Left ventricle myocardium superior (tissue), 1 donor: ENCODE measurements around the gene VIT. TPM values are rescaled to one million over a fixed set of nuclear protein-coding genes. Genes with fewer than 3 reads are reported as not detected.
A peak's percentile ranks its signal among the peaks of the same experiment; 100 is the strongest.
"Not testable (repeated sequence)": the region's sequence is repeated elsewhere in the genome, so short reads cannot be mapped to it uniquely, and the experiment has no call there.

Experiments
- ATAC-seq: fragments of 200-7000 bp; cut with Tn5 transposase; one replicate; pipeline ENCODE4 v1.9.1; 2020; ENCODE audit warnings: mild to moderate bottlenecking, moderate library complexity
- DNase-seq: peaks from one replicate; pipeline ENCODE4 v3.0.0-alpha.2; 2020
- intact Hi-C: fragments of 100-400 bp; cut with micrococcal nuclease; formaldehyde crosslinking; loops from one replicate; pipeline ENCODE4 v1.11.0; 2022
- total RNA-seq: library from RNA; stranded (reverse); fragmentation: NEBNext Ultra II Directional; extraction: Animal tissue kit (Norgen Biotek cat#: 25700); gene quantifications from one replicate; pipeline ENCODE4 v1.2.1, GENCODE V29; 2021
- donor health status: DM: no; HTN: yes; CAD: no; lungs with severe emphysema.

VIT gene
- total RNA-seq, 1 donor from 2014 or later = 13.3 TPM

DNA sequence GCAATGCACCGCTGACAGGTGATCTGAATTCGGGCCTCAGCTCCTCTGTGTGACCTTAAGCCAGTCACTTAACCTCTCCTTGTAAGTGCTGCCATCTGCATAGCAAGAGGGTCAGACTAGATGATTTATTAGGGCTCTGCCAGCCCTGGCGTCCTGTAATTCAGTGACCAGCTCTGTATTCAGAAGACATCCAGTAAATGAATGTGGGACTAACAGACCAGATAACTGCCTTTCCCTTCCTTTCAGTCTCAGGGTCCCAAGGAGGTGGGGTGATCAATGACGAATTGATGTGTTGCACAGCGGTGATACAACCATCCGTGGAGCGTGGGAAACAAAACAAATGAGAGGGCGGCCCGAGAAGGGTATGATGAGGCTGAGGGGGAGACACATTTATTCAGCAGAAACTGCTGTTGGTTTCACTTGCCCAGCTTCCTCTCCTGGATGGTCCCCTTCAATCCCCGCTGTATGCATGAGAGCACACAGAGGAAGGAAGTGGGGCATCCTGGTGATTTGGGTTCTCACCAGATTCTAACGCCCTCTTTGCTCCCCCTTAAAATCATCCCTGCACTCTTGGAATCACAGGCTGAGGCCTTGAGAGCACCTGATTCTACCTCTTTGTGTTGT lies 92.8 kb downstream of the VIT start:
- no peak for DNase-seq
- intact Hi-C loops = no loop called here
- no peak for ATAC-seq

DNA sequence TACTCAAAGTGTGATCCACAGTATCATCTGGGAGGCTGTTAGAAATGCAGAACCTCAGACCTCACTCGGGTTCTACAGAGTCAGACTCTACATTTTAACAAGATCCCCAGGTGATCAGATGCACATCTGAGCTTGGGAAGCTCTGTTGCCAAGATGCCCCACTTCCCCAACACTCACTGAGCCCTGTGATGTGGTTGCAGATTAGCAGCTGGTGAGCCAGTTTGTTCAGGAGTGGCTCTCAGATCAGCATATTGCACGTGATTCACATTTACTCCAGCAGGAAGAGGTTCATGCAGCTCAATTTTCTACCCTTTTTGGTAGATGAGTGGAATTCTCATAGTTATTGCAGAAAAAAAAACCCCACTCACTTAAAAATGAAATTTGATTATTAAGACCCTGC lies 96.4 kb downstream of the VIT start:
- ATAC-seq (no peak), DNase-seq (no peak)
- intact Hi-C loops = no loop called here

DNA sequence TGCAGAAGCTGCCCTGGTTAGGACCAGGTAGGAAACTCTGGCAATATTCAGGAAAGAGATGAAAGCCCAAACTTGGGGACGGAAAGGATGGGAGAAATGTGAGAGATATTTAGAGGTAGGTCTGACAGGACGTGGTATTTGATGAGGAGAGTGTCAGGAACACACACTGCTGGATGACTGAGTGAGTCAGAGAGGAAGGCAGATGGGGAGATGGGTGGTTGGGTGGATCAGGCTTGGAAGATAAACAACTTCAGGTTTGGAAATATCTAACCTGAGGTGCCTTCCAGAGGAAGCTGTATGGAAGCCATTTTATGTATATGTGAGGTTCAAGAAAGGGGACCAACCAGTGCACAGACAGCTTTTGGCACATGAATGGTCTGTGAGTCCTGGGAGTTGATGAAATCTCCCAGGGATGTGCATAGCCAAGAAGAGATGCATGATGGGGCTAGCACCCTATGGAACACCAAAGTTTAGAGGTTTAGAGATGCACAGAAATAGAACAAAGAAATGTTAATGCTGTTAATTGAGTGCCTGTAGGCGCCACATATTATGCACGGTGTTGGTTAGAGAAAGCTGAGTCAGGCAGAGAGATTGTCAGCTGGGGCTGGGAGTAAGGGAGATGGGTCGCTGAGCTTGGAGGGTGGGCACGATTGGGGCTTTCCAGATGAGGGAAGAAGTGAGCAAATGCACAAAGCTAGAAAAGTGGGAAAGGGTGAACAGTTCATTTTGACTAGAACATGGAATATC lies 101.0 kb downstream of the VIT start:
- intact Hi-C loops = no loop called here

DNA sequence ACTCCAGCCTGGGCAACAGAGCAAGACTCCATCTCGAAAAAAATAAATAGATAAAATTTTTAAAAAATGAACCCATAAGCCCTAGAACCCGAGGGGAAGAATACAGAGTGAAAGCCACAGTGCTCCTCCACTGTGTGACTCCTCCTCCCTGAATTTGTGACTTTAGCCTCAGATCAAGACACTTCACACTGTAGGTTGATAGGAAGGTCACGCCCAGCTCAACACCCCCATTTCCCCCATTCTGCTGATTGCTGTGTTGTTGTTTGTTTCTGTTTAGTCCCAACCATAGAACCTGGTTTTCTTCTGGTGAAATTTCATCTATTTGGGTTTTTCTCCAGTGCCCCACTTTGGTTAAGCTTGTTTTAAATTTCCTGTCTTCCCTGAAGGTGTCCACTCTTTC lies 102.2 kb downstream of the VIT start:
- no peak for DNase-seq
- no peak for ATAC-seq
- intact Hi-C loops = no loop called here

More for the DNA sequence above, 101.0 kb downstream of the VIT start:
- ATAC-seq = no peak
- DNase-seq = no peak

DNA sequence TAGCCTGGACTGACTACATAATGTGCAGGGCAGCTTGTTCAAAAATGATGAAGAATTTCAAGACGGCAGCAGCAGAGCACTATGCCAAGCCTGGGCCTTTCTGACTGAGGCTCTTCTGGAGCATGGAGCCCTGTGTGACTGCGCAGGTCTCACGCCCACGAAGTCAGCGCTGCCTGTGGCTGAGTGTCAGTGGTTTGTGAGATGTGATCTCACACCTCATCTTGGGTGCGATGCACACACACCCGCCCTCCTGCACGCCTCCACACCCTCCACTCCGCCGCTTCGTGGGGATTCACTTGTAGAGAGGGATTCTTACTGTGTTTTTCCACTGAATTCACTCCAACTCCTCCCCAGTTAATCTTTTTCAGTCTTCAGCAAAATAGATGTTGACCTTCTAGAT lies 103.9 kb downstream of the VIT start:
- no peak for DNase-seq
- intact Hi-C loops = no loop called here
- no peak for ATAC-seq

DNA sequence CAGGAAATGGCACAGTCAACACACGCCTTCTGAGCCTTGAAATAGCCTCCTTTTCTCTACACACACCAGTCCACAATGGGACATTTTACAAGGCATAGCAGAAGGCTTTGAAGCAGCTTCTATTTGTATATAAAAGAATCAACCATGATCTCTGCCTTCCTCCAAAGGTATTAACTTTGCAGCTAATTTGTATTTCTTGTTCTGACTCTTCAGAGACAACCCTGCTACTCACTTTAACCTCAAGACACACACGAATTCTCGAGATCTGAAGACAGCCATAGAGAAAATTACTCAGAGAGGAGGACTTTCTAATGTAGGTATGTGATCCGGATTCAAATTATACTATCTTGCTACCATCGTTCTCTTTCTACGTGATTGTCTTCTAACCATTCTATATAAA lies 104.6 kb downstream of the VIT start:
- DNase-seq = no peak
- ATAC-seq = no peak
- intact Hi-C loops = no loop called here

DNA sequence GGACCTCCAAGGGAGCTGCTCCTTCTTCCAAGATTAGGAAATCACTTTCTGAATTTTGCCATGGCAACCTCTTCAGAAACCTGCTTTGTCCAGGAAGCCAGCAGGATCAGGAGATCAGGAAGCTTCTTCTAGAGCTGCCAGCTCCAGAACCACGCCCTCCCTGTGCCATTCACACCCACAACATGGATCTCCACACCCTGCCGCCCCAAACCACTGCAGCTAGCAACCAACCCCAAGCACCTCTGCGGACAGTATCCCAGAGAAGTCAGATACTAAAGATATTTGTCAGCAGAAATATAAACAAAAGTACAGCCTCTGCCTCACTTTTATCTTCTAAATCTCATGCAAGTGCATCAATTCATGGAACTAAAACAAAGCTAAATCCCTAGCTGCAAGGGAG lies 106.4 kb downstream of the VIT start:
- intact Hi-C loops = no loop called here
- ATAC-seq (no peak), DNase-seq (no peak)

DNA sequence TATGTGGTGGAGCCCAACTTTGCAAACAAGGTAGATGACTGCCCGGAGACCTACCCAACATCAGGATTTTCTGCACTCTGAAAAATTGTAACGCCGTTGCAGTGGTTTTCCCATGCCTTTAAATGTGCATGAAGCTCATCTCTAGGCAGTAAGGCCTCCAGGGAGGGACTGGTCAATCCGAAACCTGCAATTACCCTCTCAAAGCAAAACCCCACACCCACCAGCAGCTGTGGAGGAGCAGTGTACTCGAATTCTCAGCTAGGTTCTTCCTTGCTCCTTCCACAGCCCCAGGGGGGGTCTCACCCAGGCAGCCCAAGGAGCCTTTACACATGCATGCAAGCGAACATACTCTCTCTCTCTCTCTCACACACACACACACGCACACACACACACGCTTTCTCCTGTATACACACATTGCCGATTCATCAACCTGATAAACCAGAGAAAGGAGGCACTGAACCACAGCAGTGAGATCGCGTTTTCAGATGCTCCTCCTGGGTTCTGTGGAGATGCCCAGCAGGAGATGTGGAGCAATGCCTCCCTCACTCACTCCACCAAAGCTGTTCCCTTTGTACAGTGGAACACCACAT lies 109.2 kb downstream of the VIT start:
- no peak for ATAC-seq
- intact Hi-C loops = no loop called here

DNA sequence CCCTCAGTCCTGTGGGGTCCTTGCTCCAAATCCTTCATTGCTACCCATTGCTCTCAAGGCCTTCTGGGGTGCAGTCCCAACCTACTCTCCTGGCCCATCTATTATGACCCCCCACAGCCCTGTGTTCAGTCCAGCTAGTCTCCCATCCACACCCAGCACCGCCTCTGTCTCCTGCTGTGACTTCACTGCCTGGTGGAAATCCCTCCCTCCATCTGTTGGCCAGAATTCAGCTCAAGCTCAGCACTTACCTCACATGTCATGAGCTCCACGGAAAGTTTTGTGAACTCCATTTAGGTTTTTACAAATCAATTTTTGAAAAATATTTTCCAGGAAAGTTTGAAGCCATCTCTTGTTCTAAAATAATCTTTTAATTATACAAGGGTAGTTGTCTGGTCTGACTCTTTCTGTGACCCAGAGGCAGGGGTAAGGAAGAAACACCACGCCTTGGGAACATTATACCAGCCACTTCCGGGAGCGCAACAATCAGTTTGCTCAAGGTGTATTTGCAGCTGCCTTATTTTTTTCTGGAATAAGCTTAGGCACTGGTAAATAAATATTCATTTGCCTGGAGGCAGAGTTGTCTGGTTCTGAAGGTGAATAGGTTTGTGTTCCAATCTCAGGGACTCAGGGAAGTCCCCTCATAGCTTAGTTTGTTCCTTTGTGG lies 110.8 kb downstream of the VIT start:
- intact Hi-C loops = no loop called here
- ATAC-seq (peak; percentile 25), DNase-seq (no peak)

More for the DNA sequence above, 109.2 kb downstream of the VIT start:
- DNase-seq = no peak

DNA sequence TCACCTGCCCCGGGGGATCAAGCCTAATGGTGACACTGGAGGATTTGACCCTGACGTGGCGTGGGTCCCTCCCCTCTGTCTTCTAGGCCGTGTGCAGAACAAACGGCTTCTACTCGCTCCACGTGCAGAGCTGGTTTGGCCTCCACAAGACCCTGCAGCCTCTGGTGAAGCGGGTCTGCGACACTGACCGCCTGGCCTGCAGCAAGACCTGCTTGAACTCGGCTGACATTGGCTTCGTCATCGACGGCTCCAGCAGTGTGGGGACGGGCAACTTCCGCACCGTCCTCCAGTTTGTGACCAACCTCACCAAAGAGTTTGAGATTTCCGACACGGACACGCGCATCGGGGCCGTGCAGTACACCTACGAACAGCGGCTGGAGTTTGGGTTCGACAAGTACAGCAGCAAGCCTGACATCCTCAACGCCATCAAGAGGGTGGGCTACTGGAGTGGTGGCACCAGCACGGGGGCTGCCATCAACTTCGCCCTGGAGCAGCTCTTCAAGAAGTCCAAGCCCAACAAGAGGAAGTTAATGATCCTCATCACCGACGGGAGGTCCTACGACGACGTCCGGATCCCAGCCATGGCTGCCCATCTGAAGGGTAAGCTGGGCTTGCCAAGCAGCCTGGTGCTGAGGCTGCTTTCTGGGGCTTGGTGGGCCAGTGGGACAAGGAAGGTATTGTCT lies 112.0 kb downstream of the VIT start:
- intact Hi-C loops = no loop called here

DNA sequence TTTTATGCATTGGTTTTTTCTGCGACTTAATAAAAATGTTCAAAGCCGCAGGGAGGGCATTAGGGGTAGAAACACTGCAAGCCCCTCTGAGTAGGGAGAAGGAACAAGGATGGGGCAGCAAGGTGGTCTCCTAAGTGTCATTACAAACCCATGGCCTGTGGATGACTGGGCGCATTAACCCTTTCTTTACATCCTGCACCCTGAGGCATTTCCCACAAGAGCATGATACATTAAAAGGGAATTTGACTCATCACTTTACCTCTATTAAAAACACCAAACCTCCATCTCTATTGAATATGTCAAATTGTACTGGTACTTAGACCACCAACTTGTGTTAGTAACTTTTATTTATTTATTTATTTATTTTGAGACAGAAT lies 112.5 kb downstream of the VIT start:
- intact Hi-C loops = no loop called here
- ATAC-seq (no peak), DNase-seq (no peak)

More for the DNA sequence above, 112.0 kb downstream of the VIT start:
- no peak for DNase-seq
- ATAC-seq = no peak

DNA sequence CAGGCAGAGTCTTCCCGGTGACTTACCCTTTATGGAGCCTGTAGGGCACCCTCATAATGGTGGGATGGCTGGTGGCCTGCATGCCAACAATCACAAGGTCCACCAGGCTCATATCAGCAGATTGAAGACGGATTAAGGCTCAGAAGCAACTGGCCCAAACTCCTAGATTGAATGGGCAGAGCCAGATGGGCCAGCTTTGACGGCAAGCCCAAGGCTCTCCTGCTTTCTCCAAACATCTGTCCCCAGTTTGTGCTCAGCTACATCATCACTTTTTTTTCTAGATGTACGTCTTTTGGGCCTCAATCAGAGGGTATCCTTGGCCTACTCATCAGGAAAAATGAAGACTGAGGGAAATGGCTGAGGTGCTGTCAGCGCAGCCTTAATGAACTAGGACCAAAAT lies 114.6 kb downstream of the VIT start:
- intact Hi-C loops = no loop called here
- DNase-seq (no peak), ATAC-seq (no peak)

DNA sequence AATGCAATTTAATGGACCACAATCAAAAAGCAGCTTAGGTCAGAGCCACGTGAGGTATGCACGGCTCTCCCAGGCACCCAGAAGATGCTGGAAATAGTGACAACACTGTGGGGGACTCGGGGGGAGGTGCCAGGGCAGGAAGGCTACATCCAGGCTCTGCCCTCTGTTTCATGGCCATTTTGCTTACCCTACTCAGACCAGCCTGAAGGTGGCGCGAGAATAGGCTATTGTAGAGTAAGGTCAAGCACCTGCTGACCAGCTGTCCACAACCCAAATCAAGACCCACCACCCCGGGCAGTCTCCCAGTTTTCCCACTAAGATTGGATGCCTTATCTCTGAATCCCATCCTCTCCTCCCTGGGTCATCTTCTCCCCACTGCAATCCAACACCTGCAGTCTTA lies 115.7 kb downstream of the VIT start:
- ATAC-seq = no peak
- intact Hi-C loops = no loop called here
- no peak for DNase-seq

DNA sequence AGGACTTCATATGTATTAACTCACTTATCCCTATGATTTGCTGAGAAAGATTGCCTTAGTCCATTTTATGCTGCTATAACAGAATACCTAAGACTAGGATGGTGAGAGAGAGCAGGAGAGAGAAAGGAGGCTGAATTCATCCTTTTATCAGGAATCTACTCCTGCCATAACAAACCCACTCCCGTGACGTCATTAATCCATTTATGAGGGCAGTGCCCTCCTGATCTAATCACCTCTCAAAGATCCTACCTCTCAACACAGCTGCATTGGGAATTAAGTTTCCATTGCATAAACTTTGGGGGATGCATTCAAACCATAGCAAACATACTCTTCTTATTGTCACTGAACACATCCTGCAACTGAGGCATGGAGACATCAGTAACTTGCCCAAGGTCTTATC lies 122.0 kb downstream of the VIT start:
- DNase-seq = no peak
- ATAC-seq = no peak

DNA sequence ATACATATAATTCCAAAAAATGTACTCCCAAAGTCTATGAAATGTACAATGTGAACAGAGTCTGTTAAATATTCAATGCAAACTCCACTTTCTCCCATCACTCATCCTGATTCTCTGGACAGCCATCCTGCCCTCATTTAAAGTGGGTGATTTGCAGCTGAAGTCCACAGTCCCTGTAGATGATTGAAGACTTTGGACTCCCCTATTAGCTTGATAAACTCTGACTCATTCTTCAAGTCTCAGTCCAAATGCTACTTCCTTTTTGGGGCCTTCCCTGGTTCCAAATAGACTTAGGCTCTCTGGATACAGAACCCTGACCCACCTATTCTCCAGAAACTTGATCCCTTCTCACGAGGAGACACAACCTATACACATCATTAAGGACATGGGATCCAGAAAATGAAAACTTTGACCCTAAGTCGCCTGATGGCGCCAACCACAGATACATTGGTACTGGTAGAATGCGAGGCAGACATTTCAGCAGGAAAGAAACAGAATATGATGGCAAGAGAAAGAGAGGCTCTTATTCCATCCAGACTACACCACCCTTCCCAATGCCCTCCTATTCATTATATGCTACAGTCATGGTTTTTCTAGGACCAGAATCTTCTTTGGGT lies 122.7 kb downstream of the VIT start:
- intact Hi-C loops = no loop called here
- no peak for DNase-seq
- ATAC-seq = no peak

More for the DNA sequence above, 122.0 kb downstream of the VIT start:
- intact Hi-C loops = no loop called here

DNA sequence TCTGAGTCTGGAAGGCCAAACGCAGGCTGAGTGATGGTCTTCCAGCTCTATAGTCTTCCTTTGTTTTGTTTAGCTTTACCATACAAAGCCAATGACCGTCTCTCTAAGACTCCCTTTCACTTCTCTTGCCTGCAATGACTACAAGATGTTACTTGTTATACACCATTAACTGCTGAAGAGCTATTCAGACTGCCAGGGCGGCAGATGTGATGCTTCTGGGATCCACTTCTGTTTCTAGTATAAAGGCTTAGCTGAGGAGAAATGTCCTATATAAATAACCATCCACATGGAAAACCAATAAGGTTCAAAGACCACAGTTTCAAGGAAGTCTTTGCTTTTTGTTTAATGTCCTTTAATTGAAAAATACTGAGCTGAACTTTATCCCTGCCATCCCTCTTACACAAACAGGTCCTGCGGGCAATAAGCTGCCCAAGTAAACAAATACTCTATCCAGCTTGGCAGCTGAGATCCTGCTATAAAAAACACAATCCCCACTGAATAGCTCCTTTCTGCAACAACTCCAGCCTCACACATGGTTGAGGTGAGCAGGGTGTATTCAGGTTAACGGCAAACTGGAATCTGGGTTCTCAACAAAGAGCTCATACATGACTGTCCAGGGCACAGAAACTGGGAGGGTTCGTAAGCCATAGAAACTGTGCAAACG lies 124.6 kb downstream of the VIT start:
- intact Hi-C loops = no loop called here
- ATAC-seq (no peak), DNase-seq (no peak)

DNA sequence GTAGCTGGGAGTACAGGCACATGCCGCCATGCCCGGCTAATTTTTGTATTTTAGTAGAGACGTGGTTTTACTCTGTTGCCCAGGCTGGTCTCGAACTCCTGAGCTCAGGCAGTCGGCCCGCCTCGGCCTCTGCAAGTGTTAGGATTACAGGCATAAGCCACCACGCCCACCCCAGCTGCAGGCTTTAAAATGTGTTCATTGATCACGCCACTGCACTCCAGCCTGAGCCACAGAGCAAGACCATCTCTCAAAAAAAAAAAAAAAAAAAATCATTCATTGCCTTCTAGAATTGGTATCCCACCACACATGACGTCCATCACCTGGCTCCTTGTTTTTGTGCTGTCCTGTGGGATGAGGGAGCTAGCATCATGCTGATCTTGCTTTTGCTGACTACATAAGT lies 127.4 kb downstream of the VIT start:
- intact Hi-C loops = no loop called here
- DNase-seq (no peak), ATAC-seq (no peak)

DNA sequence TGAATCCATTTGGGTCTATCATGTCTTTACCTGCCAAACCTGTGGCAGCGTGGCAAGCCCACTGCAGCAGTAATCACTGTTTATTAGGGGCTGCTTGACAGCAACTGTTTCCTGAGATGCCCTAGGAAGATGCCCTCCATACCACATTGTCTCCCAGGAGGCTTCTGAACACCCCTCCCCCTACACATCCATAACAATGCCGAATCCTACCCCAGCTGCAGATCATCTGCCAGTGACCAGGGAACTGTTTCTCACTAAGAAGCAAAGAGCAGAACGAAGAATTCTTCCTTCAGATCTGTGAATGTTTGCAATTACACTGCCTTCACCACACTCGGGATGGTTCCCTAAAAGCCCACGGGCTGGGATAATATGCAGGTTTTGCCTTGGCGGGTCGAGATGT lies 127.8 kb downstream of the VIT start:
- DNase-seq = no peak
- intact Hi-C loops = no loop called here
- no peak for ATAC-seq

DNA sequence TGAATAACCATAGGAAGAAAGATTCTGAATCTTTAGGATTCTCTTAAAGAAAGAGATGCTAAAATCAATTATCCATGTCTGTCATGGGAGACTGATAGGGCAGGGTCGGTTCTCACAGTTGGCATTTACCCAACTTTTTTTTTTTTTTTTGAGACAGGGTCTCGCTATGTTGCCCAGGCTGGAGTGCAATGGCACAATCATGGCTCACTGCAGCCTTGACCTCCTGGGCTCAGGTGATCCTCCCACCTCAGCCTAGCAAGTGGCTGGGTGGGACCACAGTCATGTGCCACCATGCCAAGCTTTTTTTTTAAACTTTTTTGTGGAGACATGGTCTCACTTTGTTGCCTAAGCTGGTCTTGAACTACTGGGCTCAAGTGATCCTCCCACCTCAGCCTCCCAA lies 128.2 kb downstream of the VIT start:
- DNase-seq, ATAC-seq, intact Hi-C loops: not testable (repeated sequence)
